NCI-H2107 treated with DMSO at 0.1 percent for 48 hours (cell line): ENCODE measurements around the gene ACAA2.

ENCODE experiments used
- DNase-seq: peaks from one replicate; lab custom pipeline; 2025; ENCODE audit not compliant: unreplicated experiment; lab: John Stamatoyannopoulos, UW

Gene ACAA2

DNA sequence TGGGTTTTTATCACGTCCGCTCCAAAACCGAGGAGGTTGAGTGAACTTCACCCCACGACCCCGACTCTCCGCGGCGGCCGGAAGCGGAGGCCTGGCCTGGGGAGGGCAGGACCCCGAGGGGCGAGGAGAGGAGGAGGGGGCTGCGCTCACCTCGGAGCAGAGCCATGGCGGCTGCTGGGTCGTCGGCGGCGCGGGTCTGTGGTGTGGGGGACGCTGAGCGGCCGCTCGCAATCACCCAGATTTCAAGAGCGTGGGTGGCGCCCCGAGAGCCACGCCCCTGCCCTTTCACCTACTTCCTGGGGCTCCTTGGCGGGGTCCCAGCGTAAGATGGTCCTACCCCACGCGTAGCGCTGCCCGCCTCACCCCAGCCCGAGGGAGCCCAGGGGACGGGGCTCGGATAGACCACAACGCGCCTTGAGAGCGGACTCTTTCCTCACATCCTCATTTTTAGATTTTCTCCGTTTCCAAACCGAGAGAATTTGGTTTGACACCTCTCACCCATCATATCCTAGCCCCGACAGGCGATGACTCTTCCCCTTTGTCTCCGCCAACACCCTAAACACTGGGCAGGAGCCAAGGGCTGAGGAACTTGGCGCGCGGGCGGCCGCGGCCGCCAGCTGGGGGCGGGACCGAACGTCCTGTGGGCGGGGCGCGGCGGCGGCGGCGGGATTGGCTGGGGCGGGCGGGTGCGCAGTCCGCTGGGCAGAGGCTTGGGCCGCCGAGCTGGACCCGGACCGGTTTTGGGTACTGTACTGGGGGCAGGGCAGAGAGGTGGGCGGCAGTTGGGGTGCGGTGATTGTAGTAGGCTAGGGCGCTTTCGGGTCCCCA lies at the start of gene ACAA2:
TSS of gene ACAA2 (minus strand) at position 215 of the 828 bp plus-strand sequence. CDS start at position 166, 49 bp downstream.
- peak; percentile 79 for DNase-seq

DNA sequence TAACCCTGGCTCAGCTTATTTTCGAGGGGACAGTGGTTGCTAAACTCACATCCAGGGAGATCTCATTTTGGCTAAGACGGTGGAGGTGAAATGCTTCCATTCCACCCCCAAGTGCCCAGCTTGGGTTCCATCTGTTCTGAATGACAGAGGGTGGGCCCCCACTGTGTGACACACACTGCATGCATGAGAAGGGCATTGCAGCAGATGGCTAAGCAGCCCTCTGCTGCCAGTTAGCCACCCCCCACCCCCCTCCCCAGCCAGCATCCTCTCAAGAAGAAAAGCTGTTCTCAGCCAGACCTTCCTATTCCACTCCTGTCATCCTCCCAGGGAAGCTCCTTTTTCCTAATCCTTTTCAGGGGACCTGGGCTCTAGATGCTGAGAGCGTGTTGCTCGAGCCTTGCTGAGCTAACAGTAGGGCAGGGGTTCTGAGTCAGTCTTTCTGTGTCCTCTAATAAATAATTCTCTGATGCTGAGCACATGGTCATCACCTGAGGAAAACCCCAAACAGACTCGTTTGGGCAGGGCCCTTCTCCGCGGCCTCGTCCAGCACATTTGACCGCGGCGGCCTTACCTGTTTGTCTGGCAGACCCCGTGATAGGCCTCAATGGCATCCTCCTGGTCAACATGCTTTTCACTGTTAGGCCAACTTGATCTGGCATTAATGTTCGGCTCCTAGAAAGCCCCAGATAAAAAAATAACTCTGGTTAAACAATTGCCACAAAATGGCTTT lies 49.5 kb upstream of the ACAA2 start:
- no peak for DNase-seq

DNA sequence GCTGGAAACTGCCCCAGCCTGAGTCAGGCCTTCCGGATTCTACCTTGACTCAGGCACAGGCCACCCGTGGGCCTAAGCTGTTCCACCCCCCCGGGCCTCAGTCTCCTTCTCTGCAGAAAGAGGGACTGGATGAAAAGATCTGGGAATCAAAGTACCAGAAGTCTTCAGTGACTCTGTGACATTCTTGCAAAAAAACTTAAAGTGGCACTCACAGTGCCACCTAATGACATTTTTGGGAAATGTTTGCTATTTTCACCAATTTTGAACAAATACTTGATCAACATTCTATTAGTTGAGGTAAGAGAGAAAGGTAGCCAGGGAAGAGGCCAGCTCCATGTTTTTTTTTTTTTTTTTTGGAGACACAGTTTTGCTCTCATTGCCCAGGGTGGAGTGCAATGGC lies 48.3 kb upstream of the ACAA2 start:
- no peak for DNase-seq

- no peak for DNase-seq
These were observed 46.4 kb upstream of the ACAA2 start for GRCh38 chr18:49859725-49860124.

GRCh38 chr18:49859021-49859359 lies 45.7 kb upstream of the ACAA2 start:
- no peak for DNase-seq

- DNase-seq, result peak; percentile 48
These were observed 45.1 kb upstream of the ACAA2 start for GRCh38 chr18:49858309-49859020.

GRCh38 chr18:49857708-49858107 lies 44.4 kb upstream of the ACAA2 start:
- DNase-seq, result no peak

DNA sequence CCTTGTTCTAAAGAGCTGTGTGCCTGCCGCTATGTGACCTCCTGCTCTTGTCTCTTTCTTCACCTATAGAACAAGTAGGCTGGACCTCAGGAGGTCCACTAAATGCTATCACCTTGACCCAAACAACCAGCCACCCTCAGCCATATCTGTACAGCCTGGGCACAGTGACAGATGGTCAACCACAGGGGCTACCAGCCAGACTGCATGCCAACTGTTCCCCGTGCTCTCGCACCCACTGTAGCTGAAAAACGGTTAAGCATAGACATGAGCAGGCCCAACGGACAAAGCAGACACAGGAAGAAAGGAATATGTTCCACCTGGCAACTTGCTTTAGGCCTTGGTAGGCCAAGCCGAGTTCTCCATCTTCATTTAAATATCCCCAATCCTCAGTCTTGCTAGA lies 43.2 kb upstream of the ACAA2 start:
- no peak for DNase-seq

- DNase-seq, result no peak
These were observed 42.5 kb upstream of the ACAA2 start for GRCh38 chr18:49855711-49856415.

GRCh38 chr18:49854681-49855080 lies 41.3 kb upstream of the ACAA2 start:
- no peak for DNase-seq

GRCh38 chr18:49853436-49853835 lies 40.1 kb upstream of the ACAA2 start:
- no peak for DNase-seq

- no peak for DNase-seq
These were observed 39.7 kb upstream of the ACAA2 start for GRCh38 chr18:49853011-49853410.

GRCh38 chr18:49851624-49852023 lies 38.3 kb upstream of the ACAA2 start:
- DNase-seq, result peak; percentile 29

DNA sequence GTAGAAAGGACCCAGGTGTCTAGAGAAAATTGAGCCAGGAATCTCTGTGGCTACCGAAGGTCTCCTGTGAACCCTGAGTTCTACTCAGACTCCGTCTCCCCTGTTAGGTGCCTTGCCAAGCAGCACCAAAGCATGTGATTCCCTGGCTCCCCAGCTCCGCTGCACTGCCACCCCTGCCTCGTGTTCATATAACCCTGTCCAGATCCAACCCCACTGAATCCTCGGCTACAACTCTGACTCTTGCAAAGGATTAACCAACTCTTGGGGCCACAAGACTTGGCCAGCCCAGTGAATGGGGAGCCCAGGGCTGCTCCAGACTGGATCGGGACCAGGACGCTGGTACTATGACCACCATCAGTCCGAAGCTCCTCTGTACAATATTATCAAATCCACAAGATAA lies 37.3 kb upstream of the ACAA2 start:
- no peak for DNase-seq

- DNase-seq, result peak; percentile 86
These were observed 36.2 kb upstream of the ACAA2 start for GRCh38 chr18:49849331-49850217.

- DNase-seq, result no peak
These were observed 34.8 kb upstream of the ACAA2 start for GRCh38 chr18:49848115-49848514.

DNA sequence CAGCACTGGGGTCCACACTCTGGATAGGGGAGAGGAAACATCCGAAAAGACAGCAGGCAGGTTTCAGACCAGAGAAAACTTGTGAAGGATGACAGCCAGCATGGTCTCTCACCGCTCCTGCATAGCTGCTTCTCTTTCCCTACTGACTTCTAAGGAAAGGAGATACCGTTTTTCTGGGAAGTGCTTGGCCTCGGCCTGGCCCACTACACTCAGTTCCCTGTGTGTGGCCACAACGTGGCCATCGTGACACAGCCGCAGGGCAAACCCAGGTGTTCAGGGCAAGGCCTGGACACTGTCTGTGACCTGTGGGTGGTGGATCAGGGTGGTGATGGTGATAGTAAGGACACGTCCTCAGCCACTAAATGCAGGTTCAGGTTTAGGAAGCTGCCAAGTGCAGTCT lies 34.2 kb upstream of the ACAA2 start:
- no peak for DNase-seq

- DNase-seq, result peak; percentile 41
These were observed 33.6 kb upstream of the ACAA2 start for GRCh38 chr18:49846718-49847470.

GRCh38 chr18:49846361-49846662 lies 33.0 kb upstream of the ACAA2 start:
- peak; percentile 26 for DNase-seq
